Stimulated activated naive CD4-positive, alpha-beta T cell (primary cell): ENCODE measurements around the gene BLTP3B.

ENCODE experiments used
- DNase-seq, 6 experiments: peaks; one replicate each; lab custom pipeline; 2025; lab: John Stamatoyannopoulos, UW

Gene BLTP3B

GRCh38 chr12:100110276-100110675, 32.4 kb downstream of the BLTP3B start:
- no peak for DNase-seq

GRCh38 chr12:100106861-100107260, 35.8 kb downstream of the BLTP3B start:
- no peak for DNase-seq

DNA sequence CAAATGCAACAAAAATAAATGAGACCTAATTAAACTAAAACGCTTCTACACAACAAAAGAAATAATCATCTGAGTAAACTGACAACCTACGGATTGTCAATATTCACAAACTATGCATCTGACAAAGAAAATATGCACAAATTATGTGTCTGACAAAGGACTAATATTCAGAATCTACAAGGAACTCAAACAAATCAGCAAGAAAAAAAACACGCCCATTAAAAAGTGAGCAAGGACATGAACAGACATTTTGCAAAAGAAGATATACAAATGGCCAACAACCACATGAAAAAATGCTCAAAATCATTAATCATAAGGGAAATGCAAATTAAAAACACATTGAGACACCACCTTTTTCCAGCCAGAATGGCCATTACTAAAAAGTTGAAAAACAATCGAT, 37.0 kb downstream of the BLTP3B start:
- DNase-seq = no peak

GRCh38 chr12:100101000-100101399, 41.7 kb downstream of the BLTP3B start:
- DNase-seq = no peak
